ENCODE measurements around the gene POLR1G.

The POLR1G gene

DNA sequence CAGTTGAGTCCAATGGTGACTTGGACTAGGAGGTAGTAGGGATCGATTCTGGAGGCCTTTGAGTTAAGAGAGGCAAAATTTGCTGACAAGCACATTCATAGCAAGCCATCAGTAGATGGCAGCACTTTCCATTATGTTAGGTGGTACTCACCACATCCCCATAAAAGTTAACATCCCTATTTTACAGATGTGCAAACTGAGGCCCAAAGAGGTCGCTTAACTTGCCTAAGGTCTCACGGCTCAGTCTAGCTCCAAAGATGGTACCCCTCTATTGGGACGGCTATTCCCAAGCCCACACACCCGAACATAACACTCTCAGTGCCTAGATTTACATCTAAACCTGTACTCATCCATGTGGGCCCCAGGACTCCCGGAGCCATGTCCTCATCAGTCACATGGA, 39.9 kb downstream of the POLR1G start:
- no peak for DNase-seq (ENCODE audit: low read depth in 2 of 2)

DNA sequence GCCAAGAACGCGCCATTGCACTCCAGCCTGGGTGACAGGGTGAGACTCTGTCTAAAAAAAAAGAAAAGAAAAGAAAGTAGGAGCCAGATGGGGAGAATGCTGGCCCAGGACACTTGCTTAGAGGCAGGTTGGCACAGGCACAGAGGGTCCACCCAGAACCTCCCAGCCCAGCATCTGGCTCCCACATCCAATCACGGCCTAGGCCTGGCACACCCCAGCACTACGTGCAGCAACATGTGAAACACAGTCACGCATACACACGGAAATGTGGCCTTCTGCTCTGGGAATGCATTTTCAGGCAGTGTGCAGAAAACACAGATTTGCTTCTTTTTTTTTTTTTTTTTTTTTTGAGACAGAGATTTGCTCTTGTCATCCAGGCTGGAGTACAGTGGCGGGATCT, 40.5 kb downstream of the POLR1G start:
- DNase-seq (ENCODE audit: low read depth in 2 of 2) = no peak

GRCh38 chr19:45448425-45448756, 41.9 kb downstream of the POLR1G start:
- DNase-seq (ENCODE audit: low read depth in 2 of 2) = no peak

DNA sequence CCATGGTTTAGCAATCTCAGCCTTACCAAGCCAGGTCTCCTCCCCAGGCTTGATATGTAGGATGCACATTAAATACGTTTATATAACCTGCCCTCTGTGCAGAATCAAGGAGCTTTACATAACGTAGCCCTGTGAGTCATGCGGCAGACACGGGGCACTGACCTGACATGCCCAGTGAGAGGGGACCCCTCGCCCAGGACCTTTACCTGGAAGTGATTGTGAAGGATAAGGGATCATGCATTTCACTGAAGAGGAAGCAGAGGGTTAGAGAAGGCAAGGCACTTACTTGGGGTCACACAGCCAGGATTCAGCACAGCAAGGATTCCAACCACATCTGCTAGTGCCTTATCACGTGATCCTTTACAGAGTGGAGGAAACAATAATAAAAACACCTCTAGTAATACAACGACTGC, 42.4 kb downstream of the POLR1G start:
- DNase-seq (ENCODE audit: low read depth in 2 of 2) = no peak

GRCh38 chr19:45450012-45450333, 43.5 kb downstream of the POLR1G start:
- no peak for DNase-seq (ENCODE audit: low read depth in 2 of 2)

- no peak for DNase-seq (ENCODE audit: low read depth in 2 of 2)
These were observed 44.8 kb downstream of the POLR1G start for GRCh38 chr19:45451131-45451849.

GRCh38 chr19:45451850-45452387, 45.5 kb downstream of the POLR1G start:
- DNase-seq (ENCODE audit: low read depth in 2 of 2) = no peak

GRCh38 chr19:45455707-45456499, 49.5 kb downstream of the POLR1G start:
- no peak for DNase-seq (ENCODE audit: low read depth in 2 of 2)

GRCh38 chr19:45456500-45456815, 50.0 kb downstream of the POLR1G start:
- DNase-seq (ENCODE audit: low read depth in 2 of 2) = no peak

GRCh38 chr19:45457776-45458175, 51.3 kb downstream of the POLR1G start:
- no peak for DNase-seq (ENCODE audit: low read depth in 2 of 2)
